IPS DF 19.7 (cell line): ENCODE measurements around the gene BANP.
"Not testable (repeated sequence)": the region's sequence is repeated elsewhere in the genome, so short reads cannot be mapped to it uniquely, and the experiment has no call there.

Source experiments
- DNase-seq: peaks from one replicate; pipeline ENCODE4 v3.0.0-alpha.2; 2013; ENCODE audit warnings: low read depth, low spot score

The BANP gene

GRCh38 chr16:87926246-87927194 is 24.7 kb upstream of the BANP start:
- no peak for DNase-seq

GRCh38 chr16:87927195-87927562 is 24.1 kb upstream of the BANP start:
- DNase-seq = no peak

- no peak for DNase-seq
These were observed 21.2 kb upstream of the BANP start for GRCh38 chr16:87929986-87930385.

GRCh38 chr16:87930456-87930855 is 20.8 kb upstream of the BANP start:
- no peak for DNase-seq

GRCh38 chr16:87931504-87931903 is 19.7 kb upstream of the BANP start:
- no peak for DNase-seq

- not testable (repeated sequence) for DNase-seq
These were observed 18.6 kb upstream of the BANP start for GRCh38 chr16:87932475-87933139.

GRCh38 chr16:87933140-87933495 is 18.1 kb upstream of the BANP start:
- no peak for DNase-seq

- not testable (repeated sequence) for DNase-seq
These were observed 16.3 kb upstream of the BANP start for GRCh38 chr16:87934752-87935425.

- DNase-seq = not testable (repeated sequence)
These were observed 15.2 kb upstream of the BANP start for GRCh38 chr16:87936016-87936374.

- no peak for DNase-seq
These were observed 14.6 kb upstream of the BANP start, which contains the start of gene CA5A for GRCh38 chr16:87936375-87937230. Gene CA5A, minus strand, starts transcription at chr16:87936529. Its CDS starts 79 bp downstream, at chr16:87936450.

- DNase-seq = not testable (repeated sequence)
These were observed 14.0 kb upstream of the BANP start for GRCh38 chr16:87937231-87937542.

- no peak for DNase-seq
These were observed 12.8 kb upstream of the BANP start for GRCh38 chr16:87938412-87938949.

GRCh38 chr16:87939562-87940423 is 11.4 kb upstream of the BANP start:
- no peak for DNase-seq

GRCh38 chr16:87942680-87943079 is 8.6 kb upstream of the BANP start:
- no peak for DNase-seq

GRCh38 chr16:87945351-87946042 is 5.7 kb upstream of the BANP start:
- DNase-seq = no peak

GRCh38 chr16:87946596-87947347 is 4.5 kb upstream of the BANP start:
- DNase-seq = no peak

GRCh38 chr16:87947356-87948118 is 3.7 kb upstream of the BANP start:
- DNase-seq = no peak

GRCh38 chr16:87948119-87948545 is 3.1 kb upstream of the BANP start:
- no peak for DNase-seq
